Measurements from ENCODE around the gene CNOT6.
A peak's percentile ranks its signal among the peaks of the same experiment; 100 is the strongest.
"Not testable (repeated sequence)": the region's sequence is repeated elsewhere in the genome, so short reads cannot be mapped to it uniquely, and the experiment has no call there.

Gene CNOT6

DNA sequence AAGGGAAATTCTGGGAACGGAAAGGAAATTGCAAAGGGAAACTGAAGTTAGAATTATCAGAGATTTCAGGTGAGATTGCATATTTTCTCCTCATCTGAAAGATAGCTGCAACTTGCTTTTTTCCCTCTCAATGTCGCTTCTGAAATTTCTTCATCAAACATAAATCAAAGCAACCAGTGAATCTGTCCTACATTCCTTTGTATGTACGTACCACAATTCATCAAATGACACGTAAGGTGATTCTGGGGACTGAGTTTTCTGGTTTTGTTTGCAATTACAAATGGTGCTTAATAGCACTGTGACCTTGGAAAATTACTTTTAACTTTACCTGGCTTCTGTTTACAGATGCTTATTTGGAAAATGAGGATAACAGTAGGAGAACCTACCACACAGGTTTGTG, 21.9 kb upstream of the CNOT6 start:
- no peak for DNase-seq

DNA sequence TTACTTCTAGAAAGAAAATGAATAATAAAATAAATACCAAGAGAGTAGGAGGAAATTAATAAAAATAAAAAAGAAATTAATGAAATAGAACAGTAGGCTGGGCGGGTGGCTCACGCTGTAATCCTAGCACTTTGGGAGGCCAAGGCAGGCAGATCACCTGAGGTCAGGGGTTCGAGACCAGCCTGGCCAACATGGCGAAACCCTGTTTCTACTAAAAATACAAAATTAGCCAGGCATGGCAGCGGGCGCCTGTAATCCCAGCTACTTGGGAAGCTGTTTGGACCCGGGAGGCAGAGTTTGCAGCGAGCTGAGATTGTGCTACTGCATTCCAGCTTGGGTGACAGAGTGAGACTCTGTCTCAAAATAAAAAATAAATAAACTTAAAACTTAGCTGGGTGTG, 20.8 kb upstream of the CNOT6 start:
- DNase-seq, result not testable (repeated sequence)

DNA sequence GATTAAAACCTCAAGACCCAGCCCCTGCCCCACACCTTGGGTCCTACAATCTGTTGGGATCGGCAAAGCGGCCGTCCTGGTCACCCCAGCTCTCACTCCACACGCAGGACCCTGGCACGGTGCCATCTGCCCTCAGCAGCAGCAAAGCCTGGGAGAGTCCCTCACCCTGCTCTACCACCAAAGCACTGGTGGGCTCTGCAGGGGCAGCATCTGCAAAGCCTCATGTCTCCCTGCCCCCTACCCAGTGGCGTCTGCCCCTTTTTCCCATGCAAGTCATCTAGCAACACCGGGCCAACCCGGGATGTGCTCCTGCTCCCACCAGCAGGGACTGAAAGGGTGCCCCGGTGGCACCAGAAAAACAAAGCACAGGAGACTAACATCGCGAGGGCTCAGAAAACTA, 19.6 kb upstream of the CNOT6 start:
- DNase-seq, result no peak

DNA sequence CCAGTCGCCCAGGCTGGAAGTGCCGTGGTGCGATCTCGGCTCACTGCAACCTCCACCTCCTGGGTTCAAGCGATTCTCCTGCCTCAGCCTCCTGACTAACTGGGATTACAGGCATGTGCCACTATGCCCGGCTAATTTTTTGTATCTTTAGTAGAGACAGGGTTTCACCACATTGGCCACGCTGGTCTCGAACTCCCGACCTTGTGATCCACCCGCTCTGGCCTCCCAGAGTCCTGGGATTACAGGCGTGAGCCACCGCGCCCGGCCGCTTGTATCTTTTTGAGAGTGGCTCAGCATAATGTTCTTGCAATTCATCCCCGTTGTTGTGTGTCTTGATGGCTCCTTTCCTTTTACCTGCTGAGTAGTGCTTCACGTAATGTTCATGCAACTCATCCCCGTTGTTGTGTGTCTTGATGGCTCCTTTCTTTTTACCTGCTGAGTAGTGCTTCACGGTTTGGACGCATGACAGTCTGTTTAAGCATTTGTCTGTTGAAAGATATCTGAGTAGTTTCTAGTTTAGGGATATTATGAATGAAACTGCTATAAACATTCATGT, 18.1 kb upstream of the CNOT6 start:
- DNase-seq, result not testable (repeated sequence)

DNA sequence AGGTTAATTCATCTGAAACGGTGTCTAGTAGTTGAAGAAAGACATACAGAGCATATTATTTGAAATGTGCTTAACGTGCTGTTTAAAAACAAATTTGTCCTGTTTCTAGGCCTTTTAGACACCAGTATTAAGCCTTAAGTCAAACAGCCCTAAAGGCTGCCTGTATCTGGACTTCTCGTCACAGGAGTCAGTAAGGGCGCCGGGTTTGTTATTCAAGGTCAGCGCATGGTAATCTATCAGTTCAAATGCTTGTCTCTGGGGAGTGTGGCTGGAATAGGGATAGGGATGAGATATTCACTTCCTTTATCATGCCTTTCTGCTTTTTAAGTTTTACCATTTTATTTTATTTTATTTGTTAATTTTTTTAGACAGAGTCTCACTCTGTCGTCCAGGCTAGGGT, 9.4 kb upstream of the CNOT6 start:
- DNase-seq, result no peak

DNA sequence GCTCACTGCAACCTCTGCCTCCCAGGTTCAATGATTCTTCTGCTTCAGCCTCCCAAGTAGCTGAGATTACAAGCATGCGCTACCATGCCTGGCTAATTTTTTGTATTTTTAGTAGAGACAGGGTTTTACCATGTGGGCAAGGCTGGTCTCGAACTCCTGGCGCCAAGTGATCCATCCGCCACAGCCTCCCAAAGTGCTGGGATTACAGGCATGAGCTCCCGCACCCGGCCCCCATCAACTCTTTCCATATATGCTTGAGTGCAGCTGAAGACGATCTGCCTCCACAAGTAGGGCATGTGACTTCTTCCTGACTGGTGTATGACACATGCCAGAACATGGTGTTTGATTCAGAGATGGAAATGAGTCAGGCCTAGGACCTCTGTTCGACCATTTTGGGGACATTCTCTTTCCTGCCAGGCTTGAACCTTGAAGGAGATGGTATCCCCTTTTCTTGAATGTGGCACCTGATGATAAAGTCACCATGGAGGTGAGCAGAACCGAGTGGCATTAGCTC, 7.5 kb upstream of the CNOT6 start:
- no peak for DNase-seq

DNA sequence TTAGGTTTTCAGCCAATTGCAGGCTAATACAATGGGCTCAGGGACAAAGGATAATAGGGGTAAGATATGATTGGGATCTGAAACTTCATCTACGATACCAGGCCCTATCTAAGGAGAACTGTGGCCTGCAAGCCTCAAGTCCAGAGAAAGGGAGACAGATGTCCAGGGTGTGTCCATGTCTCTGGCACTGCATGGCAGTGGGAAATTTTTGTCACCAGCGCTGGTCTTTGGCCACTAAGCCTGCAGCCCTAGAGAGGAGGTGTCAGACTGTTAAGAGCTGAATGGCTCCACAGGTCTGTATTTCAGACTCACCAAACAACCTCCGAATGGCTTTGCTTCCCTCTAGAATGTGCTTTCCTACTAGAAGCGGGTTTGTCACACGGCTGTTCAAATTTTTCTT, 6.6 kb upstream of the CNOT6 start:
- no peak for DNase-seq

DNA sequence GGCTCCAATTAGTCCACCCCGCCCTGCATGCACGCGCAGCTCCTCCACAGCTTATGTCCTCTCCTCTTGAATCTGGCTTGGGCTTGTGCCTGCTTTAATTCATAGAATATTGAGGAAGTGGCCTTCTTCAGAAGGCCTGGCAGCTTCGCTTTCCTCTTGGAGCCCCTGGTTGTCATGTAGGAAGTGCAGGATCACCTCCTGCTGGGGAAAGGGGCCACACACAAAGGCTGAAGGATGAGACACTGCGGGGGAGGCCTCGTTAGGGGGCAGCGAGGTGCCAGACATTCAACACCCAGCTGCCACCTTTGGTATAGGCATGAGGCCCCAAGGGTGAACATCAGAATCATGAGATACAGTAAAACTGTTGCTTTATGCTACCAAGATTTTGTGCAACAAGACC, 2.7 kb upstream of the CNOT6 start:
- DNase-seq, result no peak

DNA sequence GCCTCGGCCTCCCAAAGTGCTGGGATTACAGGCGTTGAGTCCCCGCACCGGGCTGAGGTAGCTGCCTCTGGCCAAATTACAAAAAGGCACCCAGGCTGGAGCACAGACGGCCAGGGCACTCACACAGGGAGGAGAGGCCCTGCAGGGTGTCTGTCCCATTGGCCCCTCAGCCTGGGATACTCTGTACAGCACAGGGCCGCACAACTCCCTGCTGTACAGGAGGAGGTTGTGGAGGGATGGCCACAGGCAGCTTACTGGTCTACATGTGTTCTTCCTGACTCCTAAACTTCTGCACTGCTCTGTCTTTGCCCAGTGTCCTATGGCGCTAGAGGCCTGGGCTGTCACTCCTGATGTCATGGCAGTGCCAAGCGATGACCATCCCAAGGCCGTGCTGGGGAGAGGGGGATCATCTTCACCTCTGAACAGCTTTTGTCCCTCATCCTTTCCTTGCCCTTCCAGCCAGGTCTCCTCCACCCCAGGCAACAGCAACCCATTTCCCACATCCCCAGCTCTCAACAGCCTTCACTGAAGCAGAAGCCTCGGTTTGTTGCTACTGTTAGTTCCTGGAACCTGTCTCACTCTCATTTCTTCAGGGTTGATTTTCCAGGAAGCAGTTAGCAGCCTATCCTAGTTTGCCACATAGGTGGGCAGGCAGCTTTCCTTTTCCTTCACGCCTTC, 1.8 kb upstream of the CNOT6 start:
- DNase-seq, result no peak

DNA sequence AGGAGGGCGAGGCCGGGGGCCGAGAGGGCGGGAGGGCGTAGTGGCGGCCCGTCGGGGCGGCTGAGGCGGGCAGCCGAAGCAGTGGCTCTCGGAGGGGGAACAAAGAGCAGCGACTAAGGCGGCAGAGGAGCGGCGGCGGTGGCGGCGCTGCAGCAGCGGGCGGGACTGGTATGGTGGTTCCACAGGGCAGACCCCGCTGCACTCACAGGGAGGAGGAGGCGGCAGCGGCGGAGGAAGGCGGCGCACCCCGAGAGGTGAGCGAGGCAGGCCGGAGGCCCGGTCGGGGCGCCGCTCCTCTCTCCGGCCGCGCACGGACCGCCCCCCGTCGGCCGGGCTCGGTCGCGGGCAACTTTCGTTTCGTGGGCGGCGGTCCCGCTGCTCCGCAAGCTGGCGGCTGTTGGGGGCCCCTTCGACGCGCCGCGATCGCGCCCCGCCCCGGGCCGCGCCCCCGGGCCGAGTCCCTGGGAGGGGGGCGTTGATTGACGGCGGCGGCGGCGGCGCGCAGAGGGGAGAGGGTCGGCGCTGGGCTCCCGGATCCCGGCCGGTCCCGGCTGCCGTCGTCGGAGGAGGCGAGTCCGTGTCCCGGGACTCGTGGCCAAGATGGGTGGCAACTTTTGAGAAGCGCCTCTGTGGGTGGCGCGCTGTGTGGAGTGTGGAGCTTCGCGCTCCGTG, 467 bp downstream of the CNOT6 start:
- DNase-seq, result peak; percentile 45 to 87

DNA sequence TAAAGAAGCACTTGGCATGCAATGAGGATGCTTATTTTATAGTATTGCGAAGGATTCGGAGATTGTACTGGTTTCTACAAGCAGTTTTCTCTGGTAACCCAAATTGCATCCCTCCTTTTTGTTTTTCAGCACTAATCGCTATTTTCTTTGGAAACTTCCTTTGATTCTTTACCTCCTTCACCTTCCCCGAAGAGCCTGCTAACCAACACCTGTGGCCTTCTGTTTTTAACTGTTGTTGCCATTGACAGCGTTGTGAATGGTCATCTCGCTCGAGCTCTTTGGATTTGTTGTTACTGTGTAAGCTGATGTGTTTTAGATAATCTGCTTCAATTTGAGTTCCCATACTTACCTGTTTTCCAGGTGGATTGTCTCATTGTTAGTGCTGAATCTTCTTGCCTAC, 1.1 kb downstream of the CNOT6 start:
- DNase-seq, result no peak

DNA sequence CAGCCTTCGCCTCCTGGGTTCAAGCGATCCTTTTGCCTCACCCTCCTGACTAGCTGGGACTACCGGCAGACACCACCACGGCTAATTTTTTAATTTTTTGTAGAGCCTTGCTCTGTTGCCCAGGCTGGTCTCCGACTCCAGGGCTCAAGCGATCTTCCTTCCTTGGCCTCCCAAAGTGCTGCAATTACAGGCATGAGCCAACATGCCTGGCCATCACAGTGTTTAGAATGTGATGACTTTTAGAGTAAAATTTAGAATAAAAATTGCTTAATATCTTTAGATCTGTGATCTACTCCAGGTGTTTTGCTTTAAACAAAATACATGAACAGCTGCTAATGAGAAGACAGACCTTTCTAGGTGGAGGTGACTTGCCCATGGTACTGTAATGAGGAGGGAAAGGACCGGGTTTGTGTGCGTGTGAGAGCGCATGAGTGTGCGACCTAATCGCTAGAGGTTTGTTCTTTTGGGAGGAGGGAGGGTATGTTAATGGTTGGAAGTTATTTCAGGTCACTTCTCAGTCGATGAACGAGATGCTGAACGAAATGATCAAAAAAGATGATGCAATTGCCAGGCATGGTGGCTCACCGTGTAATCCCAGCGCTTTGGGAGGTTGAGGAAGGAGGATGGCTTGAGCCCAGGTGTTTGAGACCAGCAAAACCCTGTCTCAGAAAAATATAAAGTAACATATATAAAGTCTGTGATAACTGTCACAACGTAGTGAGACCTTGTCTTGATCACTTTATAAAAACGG, 2.0 kb downstream of the CNOT6 start:
- no peak for DNase-seq

DNA sequence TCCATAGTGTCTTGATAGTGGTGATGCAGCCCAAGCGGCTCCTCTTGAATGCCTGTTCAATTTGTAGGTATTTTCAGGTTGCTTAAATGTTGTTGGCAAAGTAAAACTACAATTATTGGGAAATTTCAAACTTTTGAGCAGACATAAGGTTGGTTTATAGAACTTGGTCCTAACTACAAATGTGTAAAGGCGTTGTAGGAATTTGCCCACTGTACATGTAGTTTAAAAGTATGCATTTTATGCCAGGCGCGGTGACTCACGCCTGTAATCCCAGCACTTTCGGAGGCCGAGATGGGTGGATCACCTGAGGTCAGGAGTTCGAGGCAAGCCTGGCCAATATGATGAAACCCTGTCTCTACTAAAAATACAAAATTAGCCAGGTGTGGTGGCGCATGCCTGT, 2.6 kb downstream of the CNOT6 start:
- not testable (repeated sequence) for DNase-seq

DNA sequence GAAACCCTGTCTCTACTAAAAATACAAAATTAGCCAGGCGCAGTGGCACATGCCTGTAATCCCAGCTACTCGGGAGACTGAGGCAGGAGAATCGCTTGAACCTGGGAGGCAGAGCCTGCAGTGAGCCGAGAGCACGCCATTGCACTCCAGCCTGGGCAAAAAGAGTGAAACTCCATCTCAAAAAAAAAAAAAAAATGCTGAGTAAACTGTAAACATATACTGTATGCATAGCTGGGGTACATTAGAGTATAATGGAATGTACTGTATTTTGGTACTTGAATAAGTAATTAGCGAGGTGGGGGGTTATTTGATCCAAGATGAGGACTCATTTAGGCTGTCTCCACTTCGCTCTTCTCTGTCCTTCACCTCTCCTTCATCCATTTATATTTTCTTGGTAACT, 3.7 kb downstream of the CNOT6 start:
- not testable (repeated sequence) for DNase-seq

DNA sequence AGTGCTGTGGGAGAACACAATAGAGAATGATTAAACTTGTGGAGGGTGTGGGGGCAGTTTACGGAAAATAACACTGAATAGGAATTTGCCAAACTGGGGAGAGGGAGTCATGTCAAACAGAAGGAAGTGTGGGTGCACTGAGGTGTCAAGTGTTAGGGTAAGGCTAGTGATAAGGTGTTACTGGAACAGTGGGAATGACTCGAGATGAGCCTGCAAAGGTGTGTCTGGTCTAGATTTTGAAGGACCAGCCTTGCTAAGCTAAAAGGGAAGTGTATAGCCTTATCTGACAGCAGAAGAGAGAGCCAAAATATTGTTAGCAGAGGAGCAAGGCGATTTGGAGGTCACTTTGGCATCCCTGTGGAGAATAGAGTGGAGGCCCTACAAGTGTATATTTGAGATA, 4.2 kb downstream of the CNOT6 start:
- DNase-seq, result no peak

DNA sequence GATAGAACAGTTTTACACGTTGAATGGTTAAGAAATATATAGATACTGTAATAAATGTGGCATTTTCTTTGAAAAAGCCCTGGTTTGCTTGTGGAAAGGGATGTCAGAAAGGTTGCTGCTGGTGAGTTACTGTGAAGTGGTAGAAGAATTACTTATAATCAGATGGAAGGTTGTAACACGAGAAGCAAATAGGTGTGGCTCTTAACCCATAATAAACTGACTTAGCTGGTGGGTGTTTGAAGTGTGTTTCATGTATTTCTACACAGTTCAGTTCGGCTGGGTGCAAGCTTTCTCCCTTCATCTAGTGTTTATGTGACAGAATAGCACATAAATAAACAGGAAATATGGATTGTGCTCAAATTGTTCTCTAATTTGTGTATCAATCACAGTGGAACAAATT, 5.5 kb downstream of the CNOT6 start:
- no peak for DNase-seq

DNA sequence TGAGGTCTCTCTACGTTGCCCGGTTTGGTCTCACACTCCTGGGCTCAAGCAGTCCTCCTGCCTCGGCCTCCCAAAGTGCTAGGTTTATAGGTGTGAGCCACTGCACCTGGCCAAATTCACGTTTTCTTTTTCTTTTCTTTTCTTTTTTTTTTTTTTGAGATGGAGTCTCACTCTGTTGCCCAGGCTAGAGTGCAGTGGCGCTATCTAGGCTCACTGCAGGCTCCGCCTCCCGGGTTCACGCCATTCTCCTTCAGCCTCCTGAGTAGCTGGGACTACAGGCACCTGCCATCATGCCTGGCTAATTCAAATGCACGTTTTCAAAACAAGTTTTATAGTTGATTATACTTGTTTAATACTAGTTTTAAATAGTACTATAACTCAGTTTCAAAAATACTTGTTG, 6.1 kb downstream of the CNOT6 start:
- DNase-seq, result not testable (repeated sequence)

DNA sequence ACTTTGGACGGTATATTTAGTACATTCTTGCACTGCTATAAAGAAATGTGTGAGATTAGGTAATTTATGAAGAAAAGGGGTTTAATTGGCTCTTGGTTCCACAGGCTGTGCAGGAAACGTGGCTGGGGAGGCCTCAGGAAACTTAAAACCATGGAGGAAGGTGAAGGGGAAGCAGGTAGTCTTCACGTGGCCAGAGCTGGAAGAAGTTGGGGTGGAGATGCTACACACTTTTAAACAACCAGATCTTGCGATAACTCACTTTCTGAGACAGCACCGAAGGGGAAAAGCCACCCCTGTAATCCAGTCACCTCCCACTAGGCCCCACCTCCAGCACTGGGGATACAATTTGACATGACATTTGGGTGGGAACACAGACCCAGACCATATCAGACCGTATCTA, 13.5 kb downstream of the CNOT6 start:
- DNase-seq, result no peak

DNA sequence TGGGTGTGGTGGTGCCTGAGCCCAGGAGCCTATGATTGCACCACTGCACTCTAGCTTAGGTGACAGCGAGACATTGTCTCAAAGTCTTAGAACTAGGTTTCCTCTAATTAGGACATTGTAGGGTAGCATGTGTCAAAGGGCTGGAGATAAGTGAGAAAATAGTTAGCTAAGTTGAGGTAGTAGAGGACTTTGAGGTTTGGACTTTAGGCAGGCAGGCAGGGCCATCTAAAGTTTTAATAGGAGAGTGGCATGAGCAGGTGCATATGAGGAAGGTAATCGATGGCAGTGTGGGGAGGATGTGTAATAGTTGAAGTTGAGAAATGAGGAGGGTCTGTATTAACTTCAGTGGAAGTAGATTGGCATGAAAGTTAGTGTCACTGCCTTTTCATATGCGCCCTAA, 21.1 kb downstream of the CNOT6 start:
- no peak for DNase-seq

DNA sequence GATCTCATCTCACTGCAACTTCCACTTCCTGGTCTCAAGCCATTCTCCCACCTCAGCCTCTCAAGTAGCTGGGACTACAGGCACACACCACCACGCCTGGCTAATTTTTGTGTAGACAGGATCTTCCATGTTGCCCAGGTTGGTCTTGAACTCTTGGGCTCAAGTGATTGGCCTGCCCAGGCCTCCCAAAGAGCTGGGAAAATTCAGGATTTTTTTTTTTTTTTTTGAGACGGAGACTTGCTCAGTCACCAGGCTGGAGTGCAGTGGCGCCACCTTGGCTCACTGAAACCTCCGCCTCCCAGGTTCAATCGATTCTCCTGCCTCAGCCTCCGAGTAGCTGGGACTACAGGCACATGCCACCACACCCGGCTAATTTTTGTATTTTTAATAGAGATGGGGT, 21.8 kb downstream of the CNOT6 start:
- DNase-seq, result not testable (repeated sequence)

DNA sequence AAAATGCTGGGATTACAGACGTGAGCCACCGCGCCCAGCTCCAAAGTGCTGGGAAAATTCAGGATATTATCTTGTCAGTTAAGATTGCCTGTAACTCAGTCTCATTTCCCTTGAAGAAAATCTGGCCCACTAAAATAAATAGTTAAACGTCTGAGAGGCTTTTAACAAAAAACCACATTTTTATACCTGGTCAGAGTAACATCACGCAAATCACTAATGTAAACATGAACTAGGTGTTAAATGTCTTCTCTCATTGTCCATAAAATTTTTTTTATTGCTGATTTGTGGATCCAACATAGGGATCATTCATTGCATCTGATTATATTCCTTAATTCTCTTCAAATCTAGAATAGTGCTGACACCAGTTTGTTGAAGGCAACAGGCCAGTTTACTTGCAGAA, 22.3 kb downstream of the CNOT6 start:
- no peak for DNase-seq

DNA sequence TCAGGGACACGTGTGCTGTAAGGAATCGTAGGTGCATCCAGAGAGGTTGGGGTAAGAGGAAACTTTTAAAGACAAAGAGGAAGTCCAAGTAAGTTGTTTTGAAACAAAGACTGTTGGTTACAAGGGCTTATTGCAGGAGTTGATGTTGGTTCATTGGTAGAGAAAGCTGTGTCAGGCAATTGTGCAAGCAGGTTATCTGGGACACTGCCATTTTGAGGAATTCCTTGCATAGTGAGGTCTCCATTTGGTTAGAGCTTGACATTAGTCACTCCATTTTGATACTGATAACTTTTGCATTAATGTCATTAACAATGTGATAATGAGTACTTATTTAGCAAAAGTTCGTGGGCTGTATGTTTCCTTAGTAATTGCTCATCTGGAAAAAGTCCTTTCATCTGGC, 24.9 kb downstream of the CNOT6 start:
- DNase-seq, result peak in 1 of 2 donors; percentile 9

DNA sequence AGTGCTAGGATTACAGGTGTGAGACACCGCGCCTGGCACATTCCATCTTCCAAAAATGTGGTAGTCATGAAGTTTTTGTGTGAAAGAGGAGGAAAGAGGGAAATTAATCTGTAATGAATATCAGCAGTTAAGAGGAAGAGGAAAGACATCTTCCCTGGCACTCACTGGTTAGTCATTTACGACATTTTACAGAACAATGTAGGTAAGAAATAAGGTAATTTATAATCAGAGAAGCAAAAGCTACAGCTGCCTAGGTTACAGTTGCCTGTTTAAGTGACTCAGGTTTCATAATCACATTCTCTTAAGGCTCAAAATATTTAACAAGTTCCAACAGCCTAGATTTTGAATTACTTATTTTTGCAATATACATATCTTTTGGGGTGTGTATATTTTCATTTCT, 26.9 kb downstream of the CNOT6 start:
- no peak for DNase-seq

DNA sequence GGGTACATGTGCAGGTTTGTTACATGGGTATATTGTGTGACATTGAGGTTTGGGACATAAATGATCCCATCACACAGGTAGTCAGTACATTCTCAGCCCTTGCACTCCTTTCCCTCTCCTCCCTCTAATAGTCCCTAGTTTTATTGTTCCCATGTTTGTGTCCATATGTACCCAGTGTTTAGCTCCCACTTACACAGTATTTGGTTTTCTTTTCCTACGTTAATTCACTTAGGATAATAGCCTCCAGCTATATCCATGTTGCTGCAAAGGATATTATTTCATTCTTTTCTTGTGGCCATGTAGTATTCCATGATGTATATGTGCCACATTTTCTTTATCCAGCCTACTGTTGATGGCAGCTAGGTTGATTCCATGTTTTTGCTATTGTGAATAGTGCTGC, 27.4 kb downstream of the CNOT6 start:
- no peak for DNase-seq
